Limb (tissue), 2 donors: Measurements from ENCODE around the gene ANKMY1.
A peak's percentile ranks its signal among the peaks of the same experiment; 100 is the strongest.
"Not testable (repeated sequence)": the region's sequence is repeated elsewhere in the genome, so short reads cannot be mapped to it uniquely, and the experiment has no call there.

Source experiments
- DNase-seq, 2 donors: peaks; one replicate each; pipeline ENCODE4 v3.0.0-alpha.2; 2016; ENCODE audit errors: extremely low spot score in 2 of 2

Gene ANKMY1

DNA sequence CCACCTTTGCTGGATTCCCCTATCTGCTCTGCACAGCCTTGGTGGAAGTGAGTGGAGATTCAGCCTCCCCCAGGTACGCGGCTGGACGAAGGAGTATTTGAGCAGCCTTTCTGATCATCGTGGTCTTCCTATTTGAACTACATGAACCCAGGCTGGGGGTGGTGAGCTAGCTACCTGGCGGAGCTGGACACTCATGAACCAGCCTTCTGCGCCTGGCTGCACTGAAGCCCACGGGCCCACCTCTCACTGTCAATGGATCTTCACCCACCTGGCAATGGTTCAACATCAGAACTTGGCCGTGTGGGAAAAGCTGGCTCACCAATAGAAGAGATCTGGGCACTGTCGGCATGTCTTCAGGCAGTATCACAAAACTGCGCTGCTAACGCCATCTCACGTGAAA is 35.4 kb downstream of the ANKMY1 start:
- no peak for DNase-seq

DNA sequence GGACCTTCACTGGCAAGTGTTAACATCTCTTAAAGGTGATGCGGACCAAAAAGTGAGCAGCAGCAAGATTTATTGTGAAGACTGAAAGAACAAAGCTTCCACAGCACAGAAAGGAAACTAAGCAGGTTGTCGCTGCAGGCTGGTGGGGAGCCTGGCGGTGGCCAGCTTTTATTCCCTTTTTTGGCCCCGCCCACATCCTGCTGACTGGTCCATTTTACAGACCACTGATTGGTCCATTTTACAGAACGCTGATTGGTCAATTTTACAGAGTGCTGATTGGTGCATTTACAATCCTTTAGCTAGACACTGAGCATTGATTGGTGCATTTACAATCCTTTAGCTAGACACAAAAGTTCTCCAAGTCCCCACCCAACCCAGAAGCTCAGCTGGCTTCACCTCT is 35.9 kb downstream of the ANKMY1 start:
- DNase-seq, result not testable (repeated sequence)

DNA sequence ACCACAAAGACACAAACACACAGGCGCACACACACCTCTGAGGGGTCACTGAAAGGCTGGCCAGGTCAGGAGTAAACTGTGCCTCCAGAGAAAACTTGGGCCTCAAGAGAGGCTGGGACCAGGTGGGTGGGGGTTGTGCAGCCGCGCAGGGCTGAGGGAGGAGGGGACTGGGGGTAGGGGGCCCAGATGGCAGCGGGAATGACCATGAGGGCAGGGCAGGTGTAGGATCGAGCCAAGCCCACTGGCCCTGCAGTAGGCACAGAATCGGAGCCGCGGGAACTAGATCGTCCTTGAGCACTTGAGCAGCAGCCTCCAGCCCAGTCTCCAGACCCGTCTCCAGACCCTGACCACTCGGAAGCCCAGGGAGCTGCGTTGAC is 36.8 kb downstream of the ANKMY1 start:
- no peak for DNase-seq

DNA sequence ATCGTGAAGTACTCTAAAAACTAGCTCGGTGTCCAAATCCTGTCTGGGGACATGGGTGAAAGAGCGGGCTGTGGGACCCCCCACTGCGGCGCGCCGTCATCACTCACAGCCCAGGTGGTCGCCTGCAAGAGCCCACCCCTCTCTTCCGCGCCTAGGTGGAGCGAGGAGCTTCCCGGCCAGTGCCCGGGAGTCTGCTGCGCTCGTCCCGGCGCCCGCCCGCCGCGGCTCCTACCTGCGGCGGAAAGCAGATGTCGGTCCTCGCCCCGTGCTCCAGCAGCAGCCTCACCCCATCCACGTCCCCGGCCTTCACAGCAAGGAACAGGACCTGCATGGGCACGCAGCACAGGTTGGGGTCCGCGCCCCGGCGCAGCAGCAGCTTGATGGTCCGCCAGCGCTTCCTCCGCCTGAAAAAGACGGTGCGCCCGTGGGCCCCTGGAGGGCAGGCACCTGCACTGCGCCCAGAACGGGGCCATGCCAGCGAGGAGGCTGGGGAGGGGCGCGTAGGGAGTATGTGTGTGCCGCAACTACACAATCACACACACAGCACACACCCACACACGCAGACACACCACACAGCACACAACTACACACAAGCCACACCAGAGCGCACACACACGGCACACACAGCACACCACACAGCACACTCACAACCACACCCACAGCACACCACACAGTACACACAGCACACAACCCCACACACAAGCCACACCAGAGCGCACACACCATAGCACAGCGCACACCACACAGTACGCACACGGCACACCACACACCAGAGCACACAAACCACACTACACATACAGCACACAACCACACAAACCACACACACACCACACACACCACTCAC is 37.4 kb downstream of the ANKMY1 start:
- DNase-seq, result no peak

DNA sequence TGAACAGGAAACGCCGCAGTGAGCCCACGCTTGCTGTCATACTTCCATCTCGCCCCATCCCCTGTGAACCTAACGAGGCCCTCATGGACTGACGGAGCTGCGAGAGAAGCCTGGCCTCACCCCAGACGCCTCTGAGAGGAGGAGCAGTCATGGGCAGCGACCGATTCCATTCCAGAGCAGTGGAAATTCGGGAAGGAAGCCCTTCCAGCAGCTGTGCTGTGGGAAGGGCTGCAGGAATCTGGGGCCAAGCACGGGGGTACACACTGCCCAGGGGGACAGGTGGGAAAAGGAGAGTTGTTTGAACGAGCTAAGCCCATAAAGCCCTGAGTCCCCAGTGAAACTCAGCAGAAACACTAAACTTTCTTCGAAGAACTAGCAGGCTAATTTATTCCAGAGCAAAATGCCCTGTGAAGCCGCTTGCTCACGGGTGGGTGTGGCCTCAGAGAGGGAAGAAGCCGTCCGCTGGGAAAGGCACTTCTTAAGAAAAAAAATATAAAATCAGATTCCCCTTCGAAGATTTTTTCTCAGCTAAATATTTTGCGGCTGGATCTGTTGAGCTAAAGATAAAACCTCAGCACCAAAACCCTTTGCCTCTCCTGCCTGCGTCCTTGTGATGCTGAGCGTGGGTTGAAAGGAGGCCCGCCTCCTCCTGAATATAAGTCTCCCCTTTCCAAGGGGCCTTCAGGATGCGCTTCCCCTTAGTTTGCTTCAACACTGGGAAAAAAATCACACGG is 38.2 kb downstream of the ANKMY1 start:
- peak in 1 of 2 donors; percentile 27 for DNase-seq

DNA sequence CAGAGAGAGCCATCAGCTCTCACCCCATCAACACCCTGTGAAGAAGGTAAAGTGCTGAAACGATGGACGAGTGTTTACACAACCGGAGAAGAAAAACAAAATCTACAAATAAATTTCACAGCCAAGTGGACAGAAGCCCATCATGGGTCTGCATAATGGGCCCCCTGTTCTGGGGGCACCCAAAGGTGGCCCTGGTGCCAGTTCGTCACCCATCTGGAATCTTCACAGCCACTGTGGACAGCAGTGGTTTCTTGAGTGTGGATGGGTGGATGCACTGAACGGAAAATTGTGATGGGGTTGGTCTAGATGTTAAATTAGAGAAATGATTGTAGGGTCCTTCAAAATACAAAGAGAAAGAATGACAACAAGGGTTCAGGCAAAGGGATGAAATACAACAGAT is 38.8 kb downstream of the ANKMY1 start:
- no peak for DNase-seq

DNA sequence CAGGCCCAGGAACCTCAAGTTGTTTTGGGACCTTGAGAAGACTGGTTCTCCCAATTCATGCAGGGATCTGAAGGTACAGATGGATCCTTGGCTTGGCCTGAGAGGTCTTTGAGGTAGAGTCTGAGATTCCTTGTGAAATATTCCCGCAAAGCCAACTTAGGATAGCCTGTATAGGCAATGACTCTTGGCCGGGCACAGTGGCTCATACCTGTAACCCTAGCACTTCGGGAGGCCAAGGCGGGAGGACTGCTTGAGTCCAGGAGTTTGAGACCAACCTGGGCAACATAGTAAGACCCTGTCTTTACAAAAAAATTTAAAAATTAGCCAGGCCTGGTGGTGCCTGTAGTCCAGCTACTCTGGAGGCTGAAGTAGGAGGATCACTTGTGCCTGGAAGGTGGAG is 40.4 kb downstream of the ANKMY1 start:
- no peak for DNase-seq

DNA sequence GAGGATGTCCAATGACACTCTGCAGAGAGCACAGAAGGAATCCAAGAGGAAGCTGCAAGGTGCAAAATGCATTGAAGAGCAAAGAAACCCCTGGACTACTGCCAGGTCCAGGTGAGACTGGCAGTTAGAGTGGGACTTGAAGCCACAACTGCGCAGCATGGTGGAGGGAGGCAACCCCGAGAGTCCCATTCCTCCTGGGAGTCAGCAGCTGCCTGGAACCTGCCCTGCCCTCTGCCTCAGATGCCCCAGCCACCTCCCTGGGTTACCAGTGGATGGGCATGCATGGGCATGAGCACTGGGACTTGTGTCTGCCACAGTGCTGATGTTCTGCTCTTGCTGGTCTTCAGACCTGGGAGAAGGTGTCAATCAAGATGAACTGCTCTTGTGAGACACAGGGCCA is 43.2 kb downstream of the ANKMY1 start:
- DNase-seq, result no peak

DNA sequence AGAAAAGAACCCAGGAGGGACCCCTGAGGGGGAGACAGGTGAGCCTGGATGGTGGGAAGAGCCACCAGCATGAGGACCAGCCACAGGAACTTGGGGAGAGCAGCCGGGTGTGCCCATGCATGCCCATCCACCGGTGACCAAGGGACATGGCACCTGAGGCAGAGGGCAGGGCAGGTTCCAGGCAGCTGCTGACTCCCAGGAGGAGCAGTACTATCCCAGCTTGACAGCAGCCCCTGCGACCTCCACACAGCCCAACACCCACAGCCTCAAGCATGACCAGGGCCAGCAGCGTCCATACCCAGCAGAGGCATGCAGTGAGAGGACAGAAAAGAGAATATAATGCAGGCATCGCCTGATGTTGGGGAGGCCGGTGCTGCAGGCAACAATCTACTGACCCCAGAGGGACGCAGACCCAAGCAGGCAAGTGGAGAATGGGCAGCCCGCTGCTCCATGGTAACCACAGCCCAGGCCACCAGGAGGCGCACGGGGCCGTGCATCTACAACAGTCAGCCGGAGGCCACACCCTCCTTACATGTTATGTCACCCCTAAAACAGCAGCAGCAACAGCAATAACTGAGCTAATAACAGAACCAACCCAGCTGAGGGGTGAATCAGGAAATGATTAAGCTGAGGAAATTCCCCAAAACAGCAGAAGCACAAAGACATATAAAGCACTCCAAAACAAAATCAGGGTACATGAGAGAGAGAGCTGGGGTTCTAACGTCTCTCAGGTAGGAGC is 44.1 kb downstream of the ANKMY1 start:
- peak; percentile 33 to 82 for DNase-seq

DNA sequence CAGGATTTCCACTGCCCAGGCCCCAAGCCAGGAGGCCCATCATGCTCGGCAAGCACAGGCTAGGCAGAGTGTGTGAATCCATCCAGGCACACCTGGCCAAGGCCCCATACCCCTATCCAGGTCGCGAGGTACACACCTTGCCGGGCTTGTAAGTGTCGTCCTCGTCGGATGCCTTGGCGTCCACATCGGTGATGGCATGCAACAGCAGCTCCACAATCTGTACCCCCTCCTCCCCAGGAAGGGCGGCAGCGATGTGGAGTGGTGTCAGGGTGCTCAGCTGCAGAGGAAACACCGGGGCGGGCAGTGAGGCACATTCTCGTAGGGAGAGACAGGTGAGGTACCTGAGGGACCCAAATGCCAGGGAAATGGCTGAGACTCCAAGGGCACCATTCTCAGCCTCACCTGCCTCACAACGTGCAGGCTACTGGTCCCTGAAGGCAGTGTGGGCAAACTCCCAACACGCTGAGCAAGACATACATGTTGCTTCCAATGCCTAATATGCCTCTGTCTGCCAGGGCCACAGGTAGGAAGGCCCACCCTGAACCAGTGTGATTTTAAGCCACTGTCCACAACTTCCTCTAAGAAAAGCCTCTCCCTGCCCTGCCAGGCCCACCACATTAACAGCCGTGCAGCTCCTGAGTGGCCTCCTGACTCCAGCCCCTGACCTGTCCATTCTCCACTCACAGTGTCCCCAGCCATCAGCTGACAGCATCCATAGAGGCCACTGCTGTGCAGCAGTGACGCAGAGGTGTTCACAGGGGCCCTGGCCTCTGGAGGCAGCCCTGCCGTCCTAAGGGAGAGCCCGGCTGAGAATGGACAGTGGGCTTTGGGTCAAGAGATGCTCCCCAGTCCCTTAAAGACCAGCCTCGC is 44.9 kb downstream of the ANKMY1 start:
- no peak for DNase-seq

DNA sequence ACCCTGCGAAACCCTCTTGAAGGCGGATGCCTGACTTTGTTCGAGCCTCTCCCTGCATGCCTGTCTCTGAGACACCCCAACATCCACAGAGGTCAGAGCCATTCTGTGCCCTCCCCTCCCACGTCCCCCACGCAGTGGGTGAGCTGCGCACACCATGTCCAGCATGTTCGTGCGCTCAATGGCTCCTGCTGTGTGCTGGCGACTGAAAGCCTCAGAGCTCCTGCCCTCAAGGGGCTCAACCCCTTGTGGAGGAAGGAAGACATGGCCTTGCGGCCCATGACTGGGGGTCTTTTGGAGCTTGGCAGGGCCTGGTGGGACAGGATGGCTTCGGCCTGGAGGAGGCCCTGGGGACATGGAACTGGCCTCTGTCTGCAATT is 45.7 kb downstream of the ANKMY1 start:
- DNase-seq, result no peak

DNA sequence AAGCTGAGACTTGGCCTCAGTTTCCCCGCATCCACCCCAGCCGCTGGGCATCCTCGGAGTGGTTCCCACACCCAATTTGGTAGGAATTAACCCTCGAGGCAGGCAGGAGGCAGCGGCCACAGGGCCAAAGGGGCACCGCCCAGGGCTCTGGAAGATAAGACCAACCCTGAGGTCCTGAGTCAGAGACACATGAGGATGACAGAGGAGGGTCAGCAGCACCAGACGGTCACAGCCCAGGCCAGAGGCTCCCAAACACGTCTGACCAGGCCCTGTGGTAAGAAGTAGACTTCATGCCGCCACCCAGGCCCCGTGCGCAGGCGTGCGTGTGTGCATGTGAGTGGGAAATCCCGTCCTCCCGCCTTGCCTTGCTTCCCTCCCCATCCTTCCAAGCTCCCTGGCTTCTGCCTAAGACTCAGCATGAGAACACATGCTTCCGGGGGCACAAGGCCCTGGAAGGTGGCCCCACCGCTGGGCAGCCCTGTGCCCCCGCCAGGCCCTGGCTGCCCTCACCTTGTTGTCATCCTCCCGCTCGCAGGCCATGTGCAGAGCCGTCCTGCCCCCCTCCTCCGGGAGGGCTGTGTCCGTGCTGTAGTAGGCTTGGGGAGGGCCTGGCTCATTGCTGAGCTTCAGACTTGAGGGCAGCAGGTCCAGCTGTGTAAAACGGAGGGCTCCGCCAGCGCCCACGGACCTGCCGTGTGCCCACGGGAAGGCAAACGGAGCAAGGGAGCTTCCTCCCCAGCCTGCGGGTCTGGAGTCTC is 46.3 kb downstream of the ANKMY1 start:
- DNase-seq, result peak in 1 of 2 donors; percentile 16

DNA sequence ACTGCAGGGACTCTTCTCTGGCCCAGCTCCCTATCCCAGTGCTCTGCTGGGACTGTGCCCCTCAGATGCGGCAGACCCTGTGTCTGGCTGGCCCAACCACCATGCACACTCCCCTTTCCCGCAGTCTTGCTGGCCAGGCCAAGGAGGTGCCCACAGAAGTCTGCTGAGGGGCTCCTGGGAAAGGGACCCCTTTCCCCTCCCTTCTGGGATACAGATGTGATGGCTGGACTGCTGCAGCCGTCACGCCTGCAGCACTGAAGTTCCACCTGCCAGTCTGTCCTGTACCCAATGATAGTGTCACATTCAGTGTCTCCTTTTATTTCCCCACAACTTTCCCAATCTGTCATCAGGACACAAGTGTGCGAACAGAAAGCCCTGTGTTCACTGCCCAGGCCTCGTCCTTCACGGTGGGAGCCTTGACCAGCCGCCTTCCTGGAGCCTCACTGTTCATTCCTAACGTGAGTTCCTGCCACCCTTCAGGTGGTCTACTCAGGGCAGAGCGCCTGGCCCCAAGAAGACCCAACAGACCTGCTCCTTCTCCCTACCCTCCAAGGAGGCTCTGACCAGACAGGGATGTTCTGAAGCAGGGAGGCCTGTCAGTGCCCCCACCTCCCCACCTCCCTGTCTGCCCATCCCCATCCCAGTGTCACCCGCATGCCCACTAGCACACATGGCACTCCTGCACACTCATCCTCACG is 47.1 kb downstream of the ANKMY1 start:
- peak in 1 of 2 donors; percentile 18 for DNase-seq

DNA sequence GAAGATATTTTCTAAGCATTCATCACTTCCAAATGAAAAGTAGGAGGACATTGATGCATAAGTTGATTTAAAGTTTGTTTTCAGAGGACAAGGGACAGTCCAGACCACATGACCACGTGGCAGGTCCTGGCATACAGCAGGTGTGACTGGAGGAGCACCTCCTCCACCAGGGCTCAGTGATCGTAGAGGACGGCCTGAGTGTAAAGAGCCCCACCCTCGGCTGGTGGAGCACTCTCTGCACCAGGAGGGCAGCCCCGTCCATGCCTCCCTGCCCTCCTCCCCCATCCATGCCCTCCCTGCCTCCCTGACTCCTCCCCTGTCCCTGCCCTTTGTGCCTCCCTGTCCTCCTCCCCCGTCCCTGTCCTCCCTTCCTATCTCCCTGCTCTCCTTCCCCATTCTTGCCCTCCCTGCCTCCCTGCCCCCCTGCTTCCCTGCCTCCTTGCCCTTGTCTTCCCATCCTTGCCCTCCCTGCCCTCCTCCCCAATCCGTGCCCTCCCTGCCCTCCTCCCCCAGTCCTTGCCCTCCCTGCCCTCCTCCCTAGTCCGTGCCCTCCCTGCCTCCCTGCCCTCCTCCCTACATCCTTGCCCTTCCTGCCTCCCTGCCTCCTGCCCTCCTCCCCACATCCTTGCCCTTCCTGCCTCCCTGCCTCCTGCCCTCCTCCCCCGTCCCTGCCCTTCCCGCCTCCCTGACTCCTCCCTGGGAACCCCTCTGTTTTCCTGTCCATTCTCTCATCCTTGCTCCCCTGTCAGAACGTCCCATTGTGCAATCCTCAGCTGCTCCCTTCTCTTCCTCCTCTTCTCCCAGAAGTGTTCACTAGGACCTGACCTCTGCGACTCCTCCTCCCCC is 47.9 kb downstream of the ANKMY1 start:
- peak in 1 of 2 donors; percentile 18 for DNase-seq

DNA sequence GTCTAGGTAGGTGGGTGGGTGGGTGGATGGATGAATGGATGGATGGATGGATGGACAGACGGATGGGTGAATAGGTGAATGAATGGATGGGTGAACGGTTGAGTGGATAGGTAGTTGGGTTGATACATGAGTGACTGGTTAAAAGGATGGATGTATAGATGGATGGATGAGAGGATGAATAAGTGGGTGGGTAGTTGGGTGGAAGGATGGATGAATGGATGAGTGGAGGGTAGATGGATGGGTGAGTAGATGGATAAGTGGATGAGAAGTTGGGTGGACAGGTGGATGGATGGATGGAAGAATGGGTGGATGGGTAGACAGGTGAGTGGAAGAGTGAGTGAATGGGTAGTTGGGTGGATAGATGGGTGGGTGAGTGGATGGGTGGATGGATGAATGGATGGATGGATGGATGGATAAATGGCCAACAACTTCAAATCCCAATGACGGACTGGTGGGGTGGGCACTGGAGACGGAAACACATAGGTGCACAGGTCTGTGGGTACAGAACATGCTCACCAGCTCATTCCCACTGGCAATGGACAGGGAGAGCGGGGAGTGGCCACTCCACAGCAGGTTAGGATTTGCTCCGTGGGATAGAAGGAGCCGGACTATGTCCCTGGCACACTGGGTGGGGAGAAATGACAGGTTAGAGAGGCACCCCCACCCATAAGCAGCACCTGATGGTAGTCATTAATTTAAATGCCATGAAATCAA is 48.8 kb downstream of the ANKMY1 start:
- no peak for DNase-seq

DNA sequence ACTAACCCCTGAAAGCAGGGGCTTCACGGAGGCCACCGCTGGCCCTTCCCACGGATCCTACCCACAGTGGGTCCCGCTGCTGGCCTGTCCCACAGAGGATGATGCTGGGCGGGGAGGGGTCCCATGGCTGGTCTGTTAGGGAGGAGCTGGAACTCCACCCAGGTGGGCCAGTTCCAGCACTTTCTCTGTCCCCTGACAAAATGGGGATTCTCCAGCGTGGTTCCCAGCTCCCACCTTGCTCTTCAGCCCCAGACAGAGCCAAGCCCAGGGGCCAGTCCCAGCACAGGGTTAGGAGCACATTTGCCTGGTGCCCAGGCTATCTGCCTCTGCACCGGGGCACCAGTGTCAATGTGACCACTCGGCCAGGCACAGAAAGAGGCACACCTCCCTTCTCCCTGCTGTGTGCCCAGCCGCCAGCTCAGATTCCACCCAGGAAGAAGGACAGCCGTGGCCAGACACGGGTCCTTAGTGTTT is 50.0 kb downstream of the ANKMY1 start:
- no peak for DNase-seq

DNA sequence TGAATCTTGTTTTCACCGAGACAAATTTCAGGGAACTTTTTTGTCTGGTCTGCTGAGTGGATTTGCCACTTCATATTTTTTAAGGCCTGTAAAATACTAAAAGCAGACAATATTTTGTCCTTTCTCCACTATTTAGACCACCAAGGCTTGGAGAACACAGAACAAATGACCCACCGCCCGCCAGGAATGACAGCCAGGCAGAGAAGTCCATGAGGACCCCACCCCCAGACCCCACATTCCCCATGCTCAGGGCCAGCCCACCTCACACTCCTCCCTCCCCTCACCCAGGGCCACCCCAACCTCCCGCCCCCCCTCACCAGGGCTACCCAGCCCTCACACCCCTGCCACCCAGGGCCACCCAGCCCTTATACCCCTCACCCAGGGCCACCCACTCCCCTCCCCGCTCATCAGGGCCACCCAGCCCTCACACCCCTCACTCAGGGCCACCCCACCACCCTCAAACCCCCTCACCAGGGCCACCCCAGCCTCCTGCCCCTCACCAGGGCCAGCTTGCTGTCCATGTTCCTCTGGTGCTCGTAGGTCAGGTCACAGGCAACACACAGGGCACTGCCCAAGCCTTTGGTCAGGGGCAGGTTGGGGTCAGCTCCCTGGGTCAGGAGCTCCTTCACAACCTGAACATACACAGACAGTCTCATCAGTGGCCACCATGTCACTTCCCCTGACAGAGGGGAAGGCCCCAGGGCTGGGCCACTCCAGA is 50.6 kb downstream of the ANKMY1 start:
- DNase-seq, result peak in 1 of 2 donors; percentile 22
